Large intestine (tissue), 3 donors: Measurements from ENCODE around the gene INTS3. TPM values are rescaled to one million over a fixed set of nuclear protein-coding genes. Genes with fewer than 3 reads are reported as not detected.
A peak's percentile ranks its signal among the peaks of the same experiment; 100 is the strongest.

Experiments used
- DNase-seq, 2 donors: peaks; one replicate each; pipeline versions ENCODE4 v3.0.0 to v3.0.0-alpha.2; 2013
- H3K27ac ChIP-seq: one replicate; pipeline ENCODE4 v1.5.1; 2013; ENCODE audit warnings: low read length
- H3K27me3 ChIP-seq: 2 replicates; pipeline ENCODE4 v1.6.1; 2013; ENCODE audit warnings: low read length; ENCODE audit not compliant: control insufficient read depth, insufficient read depth
- H3K36me3 ChIP-seq: 2 replicates; pipeline ENCODE4 v1.6.1; 2013; ENCODE audit warnings: low read length; ENCODE audit not compliant: control insufficient read depth, insufficient read depth
- H3K4me1 ChIP-seq: one replicate; pipeline ENCODE4 v1.6.1; 2013; ENCODE audit warnings: low read length; ENCODE audit not compliant: control insufficient read depth, insufficient read depth
- H3K4me3 ChIP-seq: one replicate; pipeline ENCODE4 v1.5.1; 2013; ENCODE audit warnings: low read length
- H3K9me3 ChIP-seq: one replicate; pipeline ENCODE4 v1.6.1; 2013; ENCODE audit warnings: mild to moderate bottlenecking, low read depth, low read length, moderate library complexity; ENCODE audit not compliant: control insufficient read depth
- WGBS: methylation state at CpG from one replicate; pipeline ENCODE4 v1.1.5; 2013; ENCODE audit warnings: low lambda C conversion rate; ENCODE audit not compliant: insufficient coverage; 5-methylcytosine and 5-hydroxymethylcytosine counted together
- polyA plus RNA-seq: library from polyadenylated mRNA; unstranded; fragments of 120-200 nt; gene quantifications from one replicate; pipeline ENCODE4 v1.2.1, GENCODE V29; 2013

The INTS3 gene
- polyA plus RNA-seq, 1 donor = 62.3 TPM

- no peaks in the 10 kb centered on the region for H3K36me3 ChIP-seq
- H3K4me1 ChIP-seq = peaks cover 2% of the 10 kb centered on the region
- no peaks in the 10 kb centered on the region for H3K9me3 ChIP-seq
- H3K27ac ChIP-seq = peak overlapping the region; percentile 93
- H3K4me3 ChIP-seq = peak overlapping the region; percentile 38
- H3K27me3 ChIP-seq = peaks cover 4% of the 10 kb centered on the region
- 53% methylated on average over 3 of the region's 16 CpGs for WGBS
- DNase-seq = peak; percentile 68 to 74
These were observed 62.6 kb downstream of the INTS3 start for GRCh38 chr1:153790313-153790965.

GRCh38 chr1:153790966-153791647, 63.3 kb downstream of the INTS3 start:
- peak overlapping the region; percentile 38 for H3K4me3 ChIP-seq
- WGBS = 84% methylated on average over 3 of the region's 9 CpGs

GRCh38 chr1:153791648-153792253, 63.9 kb downstream of the INTS3 start:
- Histone ChIP-seq H3K4me3 (no peak overlapping the region), H3K9me3 (no peaks in the 10 kb centered on the region), H3K36me3 (no peaks in the 10 kb centered on the region), H3K4me1 (peaks cover 2% of the 10 kb centered on the region), H3K27me3 (peaks cover 4% of the 10 kb centered on the region), H3K27ac (peak overlapping the region; percentile 93)
- no peak for DNase-seq
- WGBS = 40% methylated on average over 1 of the region's 16 CpGs

More at GRCh38 chr1:153790966-153791647, 63.3 kb downstream of the INTS3 start:
- peaks cover 4% of the 10 kb centered on the region for H3K27me3 ChIP-seq
- no peak for DNase-seq
- no peaks in the 10 kb centered on the region for H3K9me3 ChIP-seq
- no peaks in the 10 kb centered on the region for H3K36me3 ChIP-seq
- H3K4me1 ChIP-seq = peaks cover 2% of the 10 kb centered on the region
- peak overlapping the region; percentile 93 for H3K27ac ChIP-seq

GRCh38 chr1:153792631-153793041, 64.8 kb downstream of the INTS3 start:
- H3K27ac ChIP-seq = no peak overlapping the region
- no peaks in the 10 kb centered on the region for H3K9me3 ChIP-seq
- no peak overlapping the region for H3K4me3 ChIP-seq
- peaks cover 2% of the 10 kb centered on the region for H3K4me1 ChIP-seq
- DNase-seq = no peak
- H3K27me3 ChIP-seq = peaks cover 4% of the 10 kb centered on the region
- no peaks in the 10 kb centered on the region for H3K36me3 ChIP-seq
- WGBS = 88% methylated on average over 3 of the region's 11 CpGs

- Histone ChIP-seq H3K4me1 (peaks cover 2% of the 10 kb centered on the region), H3K4me3 (no peak overlapping the region), H3K27ac (no peak overlapping the region), H3K36me3 (no peaks in the 10 kb centered on the region), H3K27me3 (peaks cover 4% of the 10 kb centered on the region), H3K9me3 (no peaks in the 10 kb centered on the region)
- no peak for DNase-seq
- WGBS = no CpG with 5 or more reads among the region's 9 CpGs
These were observed 65.6 kb downstream of the INTS3 start for GRCh38 chr1:153793261-153793972.

GRCh38 chr1:153793973-153794615, 66.2 kb downstream of the INTS3 start:
- DNase-seq = no peak
- H3K4me1 ChIP-seq = peaks cover 2% of the 10 kb centered on the region
- no peak overlapping the region for H3K27ac ChIP-seq
- no peaks in the 10 kb centered on the region for H3K36me3 ChIP-seq
- no CpG with 5 or more reads among the region's 12 CpGs for WGBS
- H3K4me3 ChIP-seq = no peak overlapping the region
- H3K27me3 ChIP-seq = peaks cover 4% of the 10 kb centered on the region
- no peaks in the 10 kb centered on the region for H3K9me3 ChIP-seq

GRCh38 chr1:153794624-153795329, 66.9 kb downstream of the INTS3 start:
- no peaks in the 10 kb centered on the region for H3K27me3 ChIP-seq
- H3K4me3 ChIP-seq = no peak overlapping the region
- peaks cover 3% of the 10 kb centered on the region for H3K36me3 ChIP-seq
- DNase-seq = no peak
- H3K4me1 ChIP-seq = peaks cover 2% of the 10 kb centered on the region
- H3K9me3 ChIP-seq = no peaks in the 10 kb centered on the region
- no peak overlapping the region for H3K27ac ChIP-seq
- WGBS = no CpG with 5 or more reads among the region's 14 CpGs

- no peak for DNase-seq
- Histone ChIP-seq H3K27ac (no peak overlapping the region), H3K27me3 (no peaks in the 10 kb centered on the region), H3K4me3 (no peak overlapping the region), H3K4me1 (no peaks in the 10 kb centered on the region), H3K36me3 (peaks cover 3% of the 10 kb centered on the region), H3K9me3 (no peaks in the 10 kb centered on the region)
- no CpG with 5 or more reads among the region's 18 CpGs for WGBS
These were observed 67.5 kb downstream of the INTS3 start for GRCh38 chr1:153795330-153795837.

- Histone ChIP-seq H3K4me1 (no peaks in the 10 kb centered on the region), H3K36me3 (peaks cover 5% of the 10 kb centered on the region), H3K9me3 (no peaks in the 10 kb centered on the region), H3K27me3 (no peaks in the 10 kb centered on the region), H3K4me3 (no peak overlapping the region), H3K27ac (no peak overlapping the region)
- no CpG with 5 or more reads among the region's 9 CpGs for WGBS
- DNase-seq = no peak
These were observed 68.3 kb downstream of the INTS3 start for GRCh38 chr1:153795934-153796785.
